ENCODE results near the gene CACNA2D3. TPM values are rescaled to one million over a fixed set of nuclear protein-coding genes. Genes with fewer than 3 reads are reported as not detected.

Gene CACNA2D3
- polyA plus RNA-seq, 3 donors: 8.3 to 21.5 (median 10.4) TPM

DNA sequence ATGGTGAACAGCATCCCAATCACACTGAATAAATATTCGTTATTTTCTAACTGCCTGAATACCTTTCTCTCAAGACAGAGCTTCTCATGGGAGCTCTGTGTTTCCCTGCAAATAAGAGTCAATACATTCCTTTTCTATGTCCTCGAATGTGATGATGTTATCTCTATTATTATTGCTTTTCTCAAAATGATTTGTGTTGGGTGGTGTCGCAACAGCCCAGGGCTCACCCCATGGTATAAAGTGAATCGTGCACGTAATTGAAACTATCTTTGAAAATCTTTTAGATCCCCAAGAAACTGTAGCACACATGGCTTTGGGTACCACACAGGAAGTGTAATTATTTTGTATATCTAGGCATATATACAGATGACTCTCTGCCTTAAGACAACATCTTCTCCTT, 996.1 kb downstream of the CACNA2D3 start:
- TF ChIP-seq, protein P1, sequence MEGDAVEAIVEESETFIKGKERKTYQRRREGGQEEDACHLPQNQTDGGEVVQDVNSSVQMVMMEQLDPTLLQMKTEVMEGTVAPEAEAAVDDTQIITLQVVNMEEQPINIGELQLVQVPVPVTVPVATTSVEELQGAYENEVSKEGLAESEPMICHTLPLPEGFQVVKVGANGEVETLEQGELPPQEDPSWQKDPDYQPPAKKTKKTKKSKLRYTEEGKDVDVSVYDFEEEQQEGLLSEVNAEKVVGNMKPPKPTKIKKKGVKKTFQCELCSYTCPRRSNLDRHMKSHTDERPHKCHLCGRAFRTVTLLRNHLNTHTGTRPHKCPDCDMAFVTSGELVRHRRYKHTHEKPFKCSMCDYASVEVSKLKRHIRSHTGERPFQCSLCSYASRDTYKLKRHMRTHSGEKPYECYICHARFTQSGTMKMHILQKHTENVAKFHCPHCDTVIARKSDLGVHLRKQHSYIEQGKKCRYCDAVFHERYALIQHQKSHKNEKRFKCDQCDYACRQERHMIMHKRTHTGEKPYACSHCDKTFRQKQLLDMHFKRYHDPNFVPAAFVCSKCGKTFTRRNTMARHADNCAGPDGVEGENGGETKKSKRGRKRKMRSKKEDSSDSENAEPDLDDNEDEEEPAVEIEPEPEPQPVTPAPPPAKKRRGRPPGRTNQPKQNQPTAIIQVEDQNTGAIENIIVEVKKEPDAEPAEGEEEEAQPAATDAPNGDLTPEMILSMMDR (IDR thresholded peaks at IDR 0.05): no peak
- Mint-ChIP-seq H3K27ac (no peak overlapping the region), H3K4me3 (no peak overlapping the region), H3K4me1 (no peaks in the 10 kb centered on the region), H3K36me3 (no peaks in the 10 kb centered on the region), H3K9me3 (peaks cover 0 to 18% (median 4%) of the 10 kb centered on the region in 7 donors), H3K27me3 (ENCODE audit: low read depth in 3 of 3) (peaks cover 0 to 2% (median 0%) of the 10 kb centered on the region in 3 donors)
- no peaks in the 10 kb centered on the region for H3K36me3 ChIP-seq (replicated peaks in 1 of 2; ENCODE audit: control insufficient read depth in 1 of 2, insufficient read depth in 2 of 2, low read length in 2 of 2)
- no peaks in the 10 kb centered on the region for H3K27me3 ChIP-seq (ENCODE audit: control insufficient read depth in 2 of 2, insufficient read depth in 2 of 2, low read length in 2 of 2)
- no peaks in the 10 kb centered on the region for H3K79me2 ChIP-seq (ENCODE audit: insufficient read depth, low read length)
- DNase-seq: no peak
- no peak overlapping the region for H3K9ac ChIP-seq (ENCODE audit: insufficient read depth, low read length, poor library complexity, severe bottlenecking)
- H3K9me3 ChIP-seq (replicated peaks in 1 of 2; ENCODE audit: control insufficient read depth in 1 of 2, insufficient read depth in 1 of 2, low read length in 2 of 2): no peaks in the 10 kb centered on the region
- no CpG with 5 or more reads among the region's 5 CpGs for WGBS (ENCODE audit: insufficient coverage)
- H3K4me1 ChIP-seq (ENCODE audit: control insufficient read depth in 1 of 2, insufficient read depth in 2 of 2, low read length in 2 of 2): no peaks in the 10 kb centered on the region
- H3K4me3 ChIP-seq (replicated peaks in 1 of 3; ENCODE audit: low read depth in 2 of 3, low read length in 3 of 3): no peak overlapping the region
- H3K4me2 ChIP-seq (replicated peaks; ENCODE audit: extremely low read depth, low read length, poor library complexity, severe bottlenecking): no peak overlapping the region
- H2AFZ ChIP-seq (ENCODE audit: insufficient read depth, low read depth, low read length, poor library complexity, severe bottlenecking): no peak overlapping the region
- intact Hi-C loops (cut with micrococcal nuclease): no loop called here
- H4K20me1 ChIP-seq (ENCODE audit: insufficient read depth, low read length): no peaks in the 10 kb centered on the region
- H3K27ac ChIP-seq (ENCODE audit: low read depth in 1 of 2, low read length in 2 of 2): no peak overlapping the region

DNA sequence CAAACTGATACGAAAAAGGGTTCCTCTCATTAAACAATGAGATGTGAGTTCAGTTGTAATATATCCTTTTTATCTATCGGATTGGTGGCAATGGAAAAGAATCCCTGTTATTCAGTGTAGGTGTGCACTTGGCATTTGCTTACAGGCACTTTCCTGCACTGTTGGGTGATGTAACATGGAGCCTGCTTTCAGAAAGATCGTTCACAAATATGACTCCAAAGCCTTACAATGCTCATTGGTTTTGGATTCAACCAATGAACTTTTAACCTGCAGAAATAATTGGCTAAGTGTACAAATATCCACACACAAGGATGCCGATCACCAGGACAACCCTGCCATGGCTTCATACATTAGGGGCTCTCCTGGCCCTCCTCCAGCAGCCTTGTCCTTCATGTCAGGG, 996.9 kb downstream of the CACNA2D3 start:
- Histone ChIP-seq H3K9ac (ENCODE audit: insufficient read depth, low read length, poor library complexity, severe bottlenecking) (no peak overlapping the region), H3K4me3 (replicated peaks in 1 of 3; ENCODE audit: low read depth in 2 of 3, low read length in 3 of 3) (no peak overlapping the region), H3K4me1 (ENCODE audit: control insufficient read depth in 1 of 2, insufficient read depth in 2 of 2, low read length in 2 of 2) (no peaks in the 10 kb centered on the region), H2AFZ (ENCODE audit: insufficient read depth, low read depth, low read length, poor library complexity, severe bottlenecking) (no peak overlapping the region), H3K36me3 (replicated peaks in 1 of 2; ENCODE audit: control insufficient read depth in 1 of 2, insufficient read depth in 2 of 2, low read length in 2 of 2) (no peaks in the 10 kb centered on the region), H3K4me2 (replicated peaks; ENCODE audit: extremely low read depth, low read length, poor library complexity, severe bottlenecking) (no peak overlapping the region), H3K9me3 (replicated peaks in 1 of 2; ENCODE audit: control insufficient read depth in 1 of 2, insufficient read depth in 1 of 2, low read length in 2 of 2) (no peaks in the 10 kb centered on the region), H3K27me3 (ENCODE audit: control insufficient read depth in 2 of 2, insufficient read depth in 2 of 2, low read length in 2 of 2) (no peaks in the 10 kb centered on the region), H3K79me2 (ENCODE audit: insufficient read depth, low read length) (no peaks in the 10 kb centered on the region), H4K20me1 (ENCODE audit: insufficient read depth, low read length) (no peaks in the 10 kb centered on the region), H3K27ac (ENCODE audit: low read depth in 1 of 2, low read length in 2 of 2) (no peak overlapping the region)
- Mint-ChIP-seq H3K9me3 (peaks cover 0 to 17% (median 4%) of the 10 kb centered on the region in 7 donors), H3K4me3 (no peak overlapping the region), H3K27ac (no peak overlapping the region), H3K27me3 (ENCODE audit: low read depth in 3 of 3) (peaks cover 0 to 2% (median 0%) of the 10 kb centered on the region in 3 donors), H3K36me3 (no peaks in the 10 kb centered on the region), H3K4me1 (no peaks in the 10 kb centered on the region)
- 90% methylated on average over 2 of the region's 4 CpGs for WGBS (ENCODE audit: insufficient coverage)
- no peak for DNase-seq
- TF ChIP-seq, protein P1 (IDR thresholded peaks at IDR 0.05): no peak
- intact Hi-C loops (cut with micrococcal nuclease): no loop called here

All from CD14-positive monocyte (primary cell).